Neural cell (in vitro differentiated cells): Measurements from ENCODE around the gene C11orf71.

Experiments used
- EP300 ChIP-seq: fragments of 450-650 bp; conservative IDR thresholded peaks from 2 replicates; pipeline ENCODE4 v1.6.1; 2014; ENCODE audit warnings: antibody characterized with exemption, mild to moderate bottlenecking, moderate library complexity; ENCODE audit not compliant: poor library complexity, severe bottlenecking
- POLR2AphosphoS5 ChIP-seq: IDR thresholded peaks from 2 replicates; pipeline ENCODE4 v1.6.1; 2012
- SMC3 ChIP-seq: fragments of 450-650 bp; conservative IDR thresholded peaks from 2 replicates; pipeline ENCODE4 v1.6.1; 2014; ENCODE audit warnings: antibody characterized with exemption, mild to moderate bottlenecking, moderate library complexity; ENCODE audit not compliant: poor library complexity
- TF ChIP-seq, protein P1 (sequence below): fragments of 450-650 bp; IDR thresholded peaks from 2 replicates; pipeline ENCODE4 v1.5.1; 2014; ENCODE audit warnings: antibody characterized with exemption, mild to moderate bottlenecking, moderate library complexity; ENCODE audit not compliant: poor library complexity, severe bottlenecking

DNA sequence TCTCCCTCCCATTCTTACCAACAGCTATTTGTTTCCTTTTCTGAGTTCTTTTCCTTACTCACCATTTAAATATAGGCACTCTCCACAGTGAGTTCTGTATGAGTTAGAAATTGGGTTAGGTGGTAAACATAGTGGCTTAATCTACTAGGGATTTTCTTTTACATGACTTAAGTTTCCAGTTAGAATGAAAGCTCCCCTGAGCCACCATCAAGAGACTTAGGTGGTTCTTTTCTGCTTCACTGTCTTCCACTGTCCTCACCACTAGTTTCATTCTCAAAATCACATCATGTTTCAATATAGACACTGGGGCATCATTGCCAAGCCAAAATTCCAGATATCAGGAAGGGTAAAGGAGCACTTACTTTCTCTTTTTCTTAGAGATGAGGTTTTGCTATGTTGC, 30.0 kb upstream of the C11orf71 start:
- TF ChIP-seq, protein P1, sequence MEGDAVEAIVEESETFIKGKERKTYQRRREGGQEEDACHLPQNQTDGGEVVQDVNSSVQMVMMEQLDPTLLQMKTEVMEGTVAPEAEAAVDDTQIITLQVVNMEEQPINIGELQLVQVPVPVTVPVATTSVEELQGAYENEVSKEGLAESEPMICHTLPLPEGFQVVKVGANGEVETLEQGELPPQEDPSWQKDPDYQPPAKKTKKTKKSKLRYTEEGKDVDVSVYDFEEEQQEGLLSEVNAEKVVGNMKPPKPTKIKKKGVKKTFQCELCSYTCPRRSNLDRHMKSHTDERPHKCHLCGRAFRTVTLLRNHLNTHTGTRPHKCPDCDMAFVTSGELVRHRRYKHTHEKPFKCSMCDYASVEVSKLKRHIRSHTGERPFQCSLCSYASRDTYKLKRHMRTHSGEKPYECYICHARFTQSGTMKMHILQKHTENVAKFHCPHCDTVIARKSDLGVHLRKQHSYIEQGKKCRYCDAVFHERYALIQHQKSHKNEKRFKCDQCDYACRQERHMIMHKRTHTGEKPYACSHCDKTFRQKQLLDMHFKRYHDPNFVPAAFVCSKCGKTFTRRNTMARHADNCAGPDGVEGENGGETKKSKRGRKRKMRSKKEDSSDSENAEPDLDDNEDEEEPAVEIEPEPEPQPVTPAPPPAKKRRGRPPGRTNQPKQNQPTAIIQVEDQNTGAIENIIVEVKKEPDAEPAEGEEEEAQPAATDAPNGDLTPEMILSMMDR, result no peak
- no peak for TF ChIP-seq EP300
- no peak for TF ChIP-seq POLR2AphosphoS5
- TF ChIP-seq SMC3, result no peak
